ENCODE data around the gene C1orf122.

GRCh38 chr1:37764414-37764825 is 43.2 kb upstream of the C1orf122 start:
- no peak for TF ChIP-seq SPI1 (IDR thresholded peaks at IDR 0.05; ENCODE audit: borderline replicate concordance, insufficient read depth, low read depth, low read length)
- no peak for TF ChIP-seq CTCF (IDR thresholded peaks at IDR 0.05 in 2 of 3, conservative IDR thresholded peaks at IDR 0.05 in 1 of 3; ENCODE audit: control insufficient read depth in 2 of 3, extremely low read depth in 1 of 3, insufficient read depth in 1 of 3, low read depth in 3 of 3, low read length in 3 of 3)
